GM12878 (cell line): ENCODE measurements around the gene PHGDH. TPM values are rescaled to one million over a fixed set of nuclear protein-coding genes. Genes with fewer than 3 reads are reported as not detected.
A peak's percentile ranks its signal among the peaks of the same experiment; 100 is the strongest.
"Not testable (repeated sequence)": the region's sequence is repeated elsewhere in the genome, so short reads cannot be mapped to it uniquely, and the experiment has no call there.

ENCODE experiments used
- ATAC-seq: fragments of 200-7000 bp; cut with Tn5 transposase; 3 replicates; pipeline ENCODE4 v1.9.1; 2020; ENCODE audit warnings: mild to moderate bottlenecking, moderate library complexity
- BruUV-seq: library from RNA; stranded (reverse); fragments of 400-500 nt; replicated peaks from 2 replicates; lab custom pipeline; 2021; lab: Mats Ljungman, UMichigan
- CTCF ChIA-PET: fragments of 300-600 bp; sonication (Branson Sonifier 250); formaldehyde crosslinking; extraction: SDS; loops from one replicate; lab custom pipeline; 2021; ENCODE audit warnings: inconsistent platforms; lab: Yijun Ruan, JAX
- POLR2A ChIA-PET: fragments of 350-600 bp; formaldehyde crosslinking; extraction: SDS; loops from one replicate; lab custom pipeline; 2021; ENCODE audit warnings: inconsistent platforms; lab: Charles Lee
- RAD21 ChIA-PET: fragments of 300-600 bp; sonication (Branson Sonifier 250); formaldehyde crosslinking; loops from one replicate; lab custom pipeline; 2023; ENCODE audit warnings: antibody characterized with exemption; ENCODE audit not compliant: unreplicated experiment; lab: Charles Lee
- SMC1A ChIA-PET: fragments of 300-600 bp; sonication (Branson Sonifier 250); formaldehyde crosslinking; loops from one replicate; lab custom pipeline; 2023; ENCODE audit not compliant: unreplicated experiment, uncharacterized antibody; lab: Charles Lee
- DNase-seq: peaks from one replicate; pipeline ENCODE4 v3.0.0-alpha.2; 2011; ENCODE audit warnings: low read depth, low spot score
- FAIRE-seq: peaks from 3 replicates; lab custom pipeline; 2011; peaks lifted over from hg19 to GRCh38; lab: Jason Lieb, UNC
- H2AFZ ChIP-seq: 2 replicates; pipeline ENCODE4 v1.6.0; 2011; ENCODE audit warnings: low read depth, low read length, control low read depth; ENCODE audit not compliant: control insufficient read depth
- H3K27ac ChIP-seq: 2 replicates; pipeline ENCODE4 v1.5.1; 2011; ENCODE audit warnings: control low read depth; ENCODE audit not compliant: control insufficient read depth, insufficient read depth
- H3K27me3 ChIP-seq, 2 experiments: replicated peaks in 1 of 2; 2 replicates each; pipeline versions ENCODE4 v1.6.0 to v1.6.1; 2011; ENCODE audit warnings: low read length in 1 of 2; ENCODE audit not compliant: control insufficient read depth in 2 of 2, insufficient read depth in 2 of 2
- H3K36me3 ChIP-seq, 2 experiments: 2 replicates each; pipeline ENCODE4 v1.5.1; 2011; ENCODE audit warnings: low read length in 1 of 2; ENCODE audit not compliant: control insufficient read depth in 2 of 2, insufficient read depth in 2 of 2
- H3K4me1 ChIP-seq: 2 replicates; pipeline ENCODE4 v1.6.1; 2011; ENCODE audit warnings: mild to moderate bottlenecking, low read length, moderate library complexity, mixed read lengths; ENCODE audit not compliant: control insufficient read depth, insufficient read depth
- H3K4me2 ChIP-seq: 2 replicates; pipeline ENCODE4 v1.6.0; 2011; ENCODE audit warnings: control low read depth; ENCODE audit not compliant: control insufficient read depth, insufficient read depth
- H3K4me3 ChIP-seq: fragments of 200-600 bp; sonication (generic); 2 replicates; pipeline ENCODE4 v1.5.1; 2016
- H3K79me2 ChIP-seq: 2 replicates; pipeline ENCODE4 v1.6.0; 2011; ENCODE audit warnings: low read length; ENCODE audit not compliant: control insufficient read depth, insufficient read depth
- H3K9ac ChIP-seq: 2 replicates; pipeline ENCODE4 v1.8.0; 2011; ENCODE audit warnings: low read length, control low read depth, mixed read lengths; ENCODE audit not compliant: control insufficient read depth, insufficient read depth
- H3K9me3 ChIP-seq: replicated peaks from 3 replicates; pipeline ENCODE4 v1.5.1; 2011; ENCODE audit warnings: mild to moderate bottlenecking, low read length; ENCODE audit not compliant: control insufficient read depth, insufficient read depth
- H4K20me1 ChIP-seq: 2 replicates; pipeline ENCODE4 v1.6.0; 2011; ENCODE audit not compliant: control insufficient read depth, insufficient read depth
- WGBS: methylation state at CpG from one replicate; pipeline ENCODE4 v1.1.6; 2016; ENCODE audit warnings: low lambda C conversion rate; ENCODE audit not compliant: insufficient replicate concordance, insufficient coverage; ENCODE audit errors: missing lambda C conversion rate; 5-methylcytosine and 5-hydroxymethylcytosine counted together
- in situ Hi-C: fragments of 300-500 bp; cut with MboI; formaldehyde crosslinking; loops from 9 replicates; pipeline ENCODE4 v1.14.3; 2018; ENCODE audit warnings: mixed read lengths
- intact Hi-C: fragments of 100-400 bp; cut with micrococcal nuclease; formaldehyde crosslinking; loops from one replicate; pipeline ENCODE4 v1.14.2; 2022; ENCODE audit not compliant: unreplicated experiment
- polyA plus RNA-seq, 11 experiments: library from polyadenylated mRNA; depleted of rRNA in 4 of 11; unstranded in 6 of 11; stranded (reverse) in 5 of 11; fragments of >200 nt; fragmentation: Nextera tagmentation in 4 of 11; fragmentation: Illumina TruSeq in 1 of 11; extraction: Ambion mirVana in 4 of 11; extraction: Trizol in 1 of 11; gene quantifications; 1 replicate in 1 of 11; 2 replicates in 10 of 11; pipeline versions ENCODE4 v1.2.1 to v1.2.3, GENCODE V29; 2011 to 2016; ENCODE audit warnings: inconsistent platforms in 2 of 11, missing spikeins in 2 of 11, low read depth in 1 of 11
- total RNA-seq, 4 experiments: library from RNA; depleted of rRNA in 3 of 4; stranded (reverse); fragments of >200 nt in 3 of 4; fragmentation: Illumina TruSeq in 1 of 4; extraction: Trizol in 1 of 4; gene quantifications; 2 replicates each; pipeline versions ENCODE4 v1.2.1 to v1.2.3, GENCODE V29; 2013 to 2021
- TF ChIP-seq, protein P1 (sequence below): fragments of 450-650 bp; formaldehyde crosslinking; IDR thresholded peaks from 2 replicates; pipeline ENCODE4 v1.4.0; 2020; ENCODE audit warnings: mild to moderate bottlenecking, moderate library complexity

The PHGDH gene
- total and polyA plus RNA-seq, 10 of the 15 experiments (the other 5 are each of a cell fraction or from before 2014, with no cell fraction given): 3.9 to 47.8 (median 25.9) TPM

DNA sequence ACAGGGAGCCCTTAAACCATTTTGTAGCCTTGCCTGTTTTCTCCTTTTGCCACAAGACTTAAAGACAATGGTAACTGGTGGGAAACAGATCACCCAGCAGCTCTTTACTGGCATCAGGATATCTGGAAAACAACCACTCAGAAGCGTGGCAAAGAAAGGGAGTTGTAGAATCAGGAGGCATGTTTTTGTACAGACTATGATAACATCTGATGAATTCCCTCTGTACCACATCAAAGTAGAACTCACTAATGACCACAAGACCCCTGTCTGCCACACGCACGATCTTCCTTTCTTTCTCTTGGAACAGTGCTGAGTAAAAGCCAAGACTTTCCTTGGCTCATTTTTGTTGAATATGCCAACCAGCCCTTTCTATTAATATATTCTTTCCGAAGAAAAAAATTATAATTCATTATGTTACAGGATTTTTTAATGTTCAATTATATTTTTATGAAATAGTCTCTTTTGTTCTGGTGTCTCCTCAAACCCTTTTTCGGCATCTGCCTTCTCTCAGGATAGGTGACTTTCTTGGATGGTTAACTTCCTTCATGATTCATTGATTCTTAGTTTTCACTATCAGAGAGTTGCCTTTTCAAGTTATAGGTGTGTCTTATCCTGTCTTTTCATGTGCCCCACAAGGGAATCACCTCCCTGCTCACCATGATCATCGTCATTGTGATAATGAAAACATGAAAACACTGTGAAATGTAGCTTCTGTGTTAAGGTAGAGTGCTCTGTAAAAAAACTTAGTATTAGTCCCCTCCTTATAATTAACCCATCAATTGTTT lies 7.9 kb upstream of the PHGDH start (continued):
- TF ChIP-seq, protein P1, sequence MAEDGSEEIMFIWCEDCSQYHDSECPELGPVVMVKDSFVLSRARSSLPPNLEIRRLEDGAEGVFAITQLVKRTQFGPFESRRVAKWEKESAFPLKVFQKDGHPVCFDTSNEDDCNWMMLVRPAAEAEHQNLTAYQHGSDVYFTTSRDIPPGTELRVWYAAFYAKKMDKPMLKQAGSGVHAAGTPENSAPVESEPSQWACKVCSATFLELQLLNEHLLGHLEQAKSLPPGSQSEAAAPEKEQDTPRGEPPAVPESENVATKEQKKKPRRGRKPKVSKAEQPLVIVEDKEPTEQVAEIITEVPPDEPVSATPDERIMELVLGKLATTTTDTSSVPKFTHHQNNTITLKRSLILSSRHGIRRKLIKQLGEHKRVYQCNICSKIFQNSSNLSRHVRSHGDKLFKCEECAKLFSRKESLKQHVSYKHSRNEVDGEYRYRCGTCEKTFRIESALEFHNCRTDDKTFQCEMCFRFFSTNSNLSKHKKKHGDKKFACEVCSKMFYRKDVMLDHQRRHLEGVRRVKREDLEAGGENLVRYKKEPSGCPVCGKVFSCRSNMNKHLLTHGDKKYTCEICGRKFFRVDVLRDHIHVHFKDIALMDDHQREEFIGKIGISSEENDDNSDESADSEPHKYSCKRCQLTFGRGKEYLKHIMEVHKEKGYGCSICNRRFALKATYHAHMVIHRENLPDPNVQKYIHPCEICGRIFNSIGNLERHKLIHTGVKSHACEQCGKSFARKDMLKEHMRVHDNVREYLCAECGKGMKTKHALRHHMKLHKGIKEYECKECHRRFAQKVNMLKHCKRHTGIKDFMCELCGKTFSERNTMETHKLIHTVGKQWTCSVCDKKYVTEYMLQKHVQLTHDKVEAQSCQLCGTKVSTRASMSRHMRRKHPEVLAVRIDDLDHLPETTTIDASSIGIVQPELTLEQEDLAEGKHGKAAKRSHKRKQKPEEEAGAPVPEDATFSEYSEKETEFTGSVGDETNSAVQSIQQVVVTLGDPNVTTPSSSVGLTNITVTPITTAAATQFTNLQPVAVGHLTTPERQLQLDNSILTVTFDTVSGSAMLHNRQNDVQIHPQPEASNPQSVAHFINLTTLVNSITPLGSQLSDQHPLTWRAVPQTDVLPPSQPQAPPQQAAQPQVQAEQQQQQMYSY (CRISPR knock-in tag): no peak
- TF ChIP-seq, all 136 proteins: peak for 0

DNA sequence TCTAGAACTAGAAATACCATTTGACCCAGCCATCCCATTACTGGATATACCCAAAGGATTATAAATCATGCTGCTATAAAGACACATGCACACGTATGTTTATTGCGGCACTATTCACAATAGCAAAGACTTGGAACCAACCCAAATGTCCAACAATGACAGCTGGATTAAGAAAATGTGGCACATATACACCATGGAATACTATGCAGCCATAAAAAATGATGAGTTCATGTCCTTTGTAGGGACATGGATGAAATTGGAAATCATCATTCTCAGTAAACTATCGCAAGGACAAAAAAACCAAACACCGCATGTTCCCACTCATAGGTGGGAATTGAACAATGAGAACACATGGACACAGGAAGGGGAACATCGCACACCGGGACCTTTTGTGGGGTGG lies 5.1 kb upstream of the PHGDH start:
- H3K4me3 ChIP-seq, H2AFZ ChIP-seq, POLR2A ChIA-PET, H3K4me1 ChIP-seq, H3K9me3 ChIP-seq, CTCF ChIA-PET, H3K4me2 ChIP-seq, ATAC-seq, BruUV-seq, FAIRE-seq, H3K36me3 ChIP-seq, H3K27ac ChIP-seq, SMC1A ChIA-PET, H3K9ac ChIP-seq, RAD21 ChIA-PET, DNase-seq, H3K79me2 ChIP-seq, intact Hi-C loops, H3K27me3 ChIP-seq, in situ Hi-C loops, H4K20me1 ChIP-seq: not testable (repeated sequence)
- WGBS: 96% methylated on average over 6 of the region's 6 CpGs

DNA sequence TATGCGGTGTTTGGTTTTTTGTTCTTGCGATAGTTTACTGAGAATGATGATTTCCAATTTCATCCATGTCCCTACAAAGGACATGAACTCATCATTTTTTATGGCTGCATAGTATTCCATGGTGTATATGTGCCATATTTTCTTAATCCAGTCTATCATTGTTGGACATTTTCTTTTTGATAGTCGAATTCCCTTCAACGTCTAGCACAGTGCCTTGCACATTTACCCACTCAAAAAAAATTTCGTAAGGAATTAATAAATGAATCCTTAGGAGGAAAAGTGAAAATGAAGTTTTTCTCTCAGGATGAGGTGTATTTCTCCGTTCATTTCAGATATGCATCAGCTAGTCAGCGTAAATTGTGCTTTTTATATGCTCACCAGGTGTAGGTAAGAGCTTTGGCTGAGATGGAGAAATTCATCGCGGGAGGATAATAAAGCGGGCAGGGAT lies 354 bp upstream of the PHGDH start:
- intact Hi-C loops, POLR2A ChIA-PET, in situ Hi-C loops, H3K9me3 ChIP-seq, H3K27ac ChIP-seq, H4K20me1 ChIP-seq, H3K79me2 ChIP-seq, DNase-seq, ATAC-seq, H3K4me1 ChIP-seq, CTCF ChIA-PET, BruUV-seq, H3K27me3 ChIP-seq, SMC1A ChIA-PET, H3K9ac ChIP-seq, H3K36me3 ChIP-seq, RAD21 ChIA-PET, FAIRE-seq: not testable (repeated sequence)
- 7% methylated on average over 8 of the region's 10 CpGs for WGBS
- H3K4me3 ChIP-seq: peak overlapping the region; percentile 80
- H3K4me2 ChIP-seq: peak overlapping the region; percentile 66
- H2AFZ ChIP-seq: peak overlapping the region; percentile 78
